Lower leg skin (tissue), 4 donors: ENCODE results near the gene FMNL2. TPM values are rescaled to one million over a fixed set of nuclear protein-coding genes. Genes with fewer than 3 reads are reported as not detected.

ENCODE experiments used
- DNase-seq, 2 donors: peaks; one replicate each; pipeline ENCODE4 v3.0.0-alpha.2; 2019; ENCODE audit warnings: low spot score in 2 of 2
- H3K4me3 ChIP-seq: fragments of 200-600 bp; sonication (generic); 2 replicates; pipeline ENCODE4 v1.5.1; 2017; ENCODE audit warnings: mild to moderate bottlenecking, low read depth; ENCODE audit not compliant: poor library complexity, severe bottlenecking
- POLR2A ChIP-seq, 2 donors: fragments of 450-650 bp; IDR thresholded peaks; one replicate each; pipeline ENCODE4 v1.6.1; 2016 to 2017; ENCODE audit warnings: antibody characterized with exemption in 2 of 2, mild to moderate bottlenecking in 1 of 2, moderate library complexity in 1 of 2
- WGBS, 2 donors: methylation state at CpG; one replicate each; pipeline ENCODE4 v1.1.5; 2018; 5-methylcytosine and 5-hydroxymethylcytosine counted together
- intact Hi-C: fragments of 100-400 bp; cut with DNase I; formaldehyde crosslinking; loops from one replicate; pipeline ENCODE4 v1.15.0; 2023; ENCODE audit warnings: low total_unique reads
- total RNA-seq, 4 donors: library from RNA; depleted of rRNA; stranded (reverse); fragments of >200 nt; gene quantifications; one replicate each; pipeline ENCODE4 v1.1.0, GENCODE V29; 2016
- TF ChIP-seq, protein P1 (sequence below), 3 donors: fragments of 450-650 bp; IDR thresholded peaks; one replicate each; pipeline ENCODE4 v1.5.1; 2016; ENCODE audit warnings: antibody characterized with exemption in 3 of 3, mild to moderate bottlenecking in 3 of 3, moderate library complexity in 2 of 3

FMNL2 gene
- total RNA-seq, 4 donors from 2014 or later: 9.6 to 18.3 (median 12.9) TPM

DNA sequence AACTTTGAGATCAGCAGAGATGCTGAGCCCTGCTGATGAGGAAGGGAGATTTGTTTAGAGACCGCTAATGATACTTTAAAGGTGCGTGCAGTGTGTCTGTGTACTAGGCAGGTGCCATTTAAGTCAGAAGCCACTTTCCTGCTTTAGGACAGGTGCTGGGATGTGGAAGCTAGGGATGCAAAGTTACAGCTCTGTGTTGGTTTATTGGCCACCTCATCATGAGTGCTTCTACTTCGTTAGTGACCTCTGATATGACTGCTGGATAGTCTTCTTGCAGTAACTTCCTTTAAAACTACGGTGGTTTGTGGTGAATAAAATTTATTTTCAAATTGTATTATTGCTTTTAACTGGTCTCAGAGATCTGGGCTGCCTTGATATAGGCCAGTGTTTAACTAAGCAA, 44.1 kb downstream of the FMNL2 start:
- TF ChIP-seq POLR2A (IDR thresholded peaks at IDR 0.05): no peak
- TF ChIP-seq, protein P1, sequence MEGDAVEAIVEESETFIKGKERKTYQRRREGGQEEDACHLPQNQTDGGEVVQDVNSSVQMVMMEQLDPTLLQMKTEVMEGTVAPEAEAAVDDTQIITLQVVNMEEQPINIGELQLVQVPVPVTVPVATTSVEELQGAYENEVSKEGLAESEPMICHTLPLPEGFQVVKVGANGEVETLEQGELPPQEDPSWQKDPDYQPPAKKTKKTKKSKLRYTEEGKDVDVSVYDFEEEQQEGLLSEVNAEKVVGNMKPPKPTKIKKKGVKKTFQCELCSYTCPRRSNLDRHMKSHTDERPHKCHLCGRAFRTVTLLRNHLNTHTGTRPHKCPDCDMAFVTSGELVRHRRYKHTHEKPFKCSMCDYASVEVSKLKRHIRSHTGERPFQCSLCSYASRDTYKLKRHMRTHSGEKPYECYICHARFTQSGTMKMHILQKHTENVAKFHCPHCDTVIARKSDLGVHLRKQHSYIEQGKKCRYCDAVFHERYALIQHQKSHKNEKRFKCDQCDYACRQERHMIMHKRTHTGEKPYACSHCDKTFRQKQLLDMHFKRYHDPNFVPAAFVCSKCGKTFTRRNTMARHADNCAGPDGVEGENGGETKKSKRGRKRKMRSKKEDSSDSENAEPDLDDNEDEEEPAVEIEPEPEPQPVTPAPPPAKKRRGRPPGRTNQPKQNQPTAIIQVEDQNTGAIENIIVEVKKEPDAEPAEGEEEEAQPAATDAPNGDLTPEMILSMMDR (IDR thresholded peaks at IDR 0.05): no peak
- H3K4me3 ChIP-seq: no peak overlapping the region
- WGBS, 2 donors: 74 to 78% methylated on average over 4 of the region's 4 CpGs
- intact Hi-C loops: no loop called here
- DNase-seq: no peak

DNA sequence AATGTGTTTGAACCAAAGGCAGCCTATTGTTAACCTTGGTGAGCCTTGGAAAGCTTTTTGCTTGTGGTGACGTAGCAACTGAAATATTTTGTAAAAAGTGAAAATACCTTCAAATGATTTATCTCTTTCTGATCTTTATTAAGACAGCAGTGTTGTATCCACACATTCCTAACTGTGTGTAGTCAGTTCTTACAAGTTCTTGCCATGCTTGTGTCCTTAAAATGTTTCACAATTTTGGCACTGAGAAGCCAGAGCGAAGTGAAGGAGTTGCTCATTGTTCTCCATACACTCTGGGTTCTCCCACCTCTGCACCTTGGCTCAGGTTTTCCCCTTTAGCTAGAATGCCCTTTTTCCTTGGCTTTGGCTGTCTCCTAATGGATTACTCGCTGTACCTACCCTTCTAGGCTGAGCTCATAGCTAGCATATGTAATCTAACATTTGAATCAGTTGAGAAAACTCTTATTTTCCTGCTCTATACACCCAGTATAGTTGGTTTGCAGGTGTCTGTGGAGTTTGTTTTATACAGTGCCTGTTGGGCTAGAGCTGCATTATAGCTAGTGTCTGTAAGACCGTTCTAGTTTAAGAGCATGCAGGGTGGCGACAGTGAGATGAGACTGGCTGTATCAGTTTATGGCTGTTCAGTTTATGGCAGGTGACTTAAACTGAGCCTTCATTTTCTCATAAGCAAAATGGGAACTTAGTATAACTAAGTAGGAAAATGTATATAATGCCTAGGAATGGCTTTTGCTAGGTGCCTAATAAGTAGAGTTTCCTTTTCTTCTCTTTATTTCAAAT, 45.5 kb downstream of the FMNL2 start:
- no peak overlapping the region for H3K4me3 ChIP-seq
- no peak for TF ChIP-seq POLR2A (IDR thresholded peaks at IDR 0.05)
- TF ChIP-seq, protein P1 (IDR thresholded peaks at IDR 0.05): no peak
- 78 to 81% methylated on average over 5 of the region's 5 CpGs for WGBS, 2 donors
- intact Hi-C loops: no loop called here
- DNase-seq: no peak

DNA sequence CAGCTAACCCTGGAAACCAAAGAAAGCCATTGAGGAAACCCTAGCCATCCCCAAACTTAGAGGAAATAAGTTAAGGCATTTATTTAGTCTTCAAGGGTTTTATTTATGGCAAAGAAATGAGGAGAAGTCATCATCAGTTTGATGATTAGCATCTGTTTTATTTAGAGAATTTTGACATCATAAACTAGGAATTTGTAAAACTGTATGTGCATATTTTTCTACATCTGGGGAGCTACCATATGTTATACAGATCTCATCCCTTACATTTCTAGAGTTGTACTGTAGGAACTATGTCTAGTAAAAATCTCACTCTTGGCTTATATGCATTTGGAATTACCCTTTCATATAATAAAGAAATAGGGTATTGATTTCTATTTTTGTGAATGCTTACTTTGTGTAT, 48.7 kb downstream of the FMNL2 start:
- intact Hi-C loops: no loop called here

DNA sequence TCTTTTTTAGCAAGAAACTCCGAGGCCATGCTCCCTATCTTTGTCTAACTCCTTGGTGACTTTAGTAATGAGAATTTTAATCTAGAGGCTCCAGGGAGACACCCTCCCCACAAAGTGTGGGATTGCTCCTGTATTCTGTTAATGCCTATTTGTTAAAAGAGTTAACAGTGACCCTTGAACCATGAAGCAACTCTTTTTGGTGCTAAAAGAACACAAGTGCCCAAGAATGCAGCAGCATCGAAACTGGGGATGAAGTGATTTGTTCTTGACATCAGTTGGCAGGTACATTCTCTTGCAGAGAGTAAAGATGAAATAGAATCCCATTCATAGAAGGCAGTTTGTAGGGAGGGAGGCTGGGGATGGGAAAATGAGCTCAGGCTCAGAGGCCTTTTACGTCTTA, 50.0 kb downstream of the FMNL2 start:
- no peak for TF ChIP-seq POLR2A (IDR thresholded peaks at IDR 0.05)
- 93% methylated on average over 3 of the region's 3 CpGs for WGBS, 2 donors
- intact Hi-C loops: no loop called here
- no peak overlapping the region for H3K4me3 ChIP-seq
- DNase-seq: no peak

More for the DNA sequence above, 48.7 kb downstream of the FMNL2 start:
- H3K4me3 ChIP-seq: no peak overlapping the region
- DNase-seq: no peak
- no peak for TF ChIP-seq POLR2A (IDR thresholded peaks at IDR 0.05)
- TF ChIP-seq, protein P1 (IDR thresholded peaks at IDR 0.05): no peak

DNA sequence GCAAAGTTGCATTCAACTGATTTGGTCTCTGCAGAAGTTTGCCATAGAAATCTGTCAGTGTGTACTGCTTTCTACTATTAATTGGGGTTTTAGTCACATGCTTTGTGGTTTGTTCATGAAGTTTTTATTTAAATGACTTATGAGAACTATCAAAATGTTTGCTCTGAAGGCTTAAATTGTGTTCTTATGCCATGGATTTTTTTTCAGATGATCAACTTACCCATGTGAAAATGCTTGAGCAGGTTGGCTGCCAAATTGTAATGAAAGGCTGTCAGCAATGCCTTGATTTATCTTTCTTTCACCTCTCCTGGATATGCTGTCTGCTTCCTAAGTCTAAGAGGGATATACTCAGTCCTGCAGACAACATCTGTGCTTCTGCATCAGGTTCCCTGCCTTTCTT, 50.7 kb downstream of the FMNL2 start:
- no peak overlapping the region for H3K4me3 ChIP-seq
- intact Hi-C loops: no loop called here
- DNase-seq: no peak
- no peak for TF ChIP-seq POLR2A (IDR thresholded peaks at IDR 0.05)
- TF ChIP-seq, protein P1 (IDR thresholded peaks at IDR 0.05): no peak

DNA sequence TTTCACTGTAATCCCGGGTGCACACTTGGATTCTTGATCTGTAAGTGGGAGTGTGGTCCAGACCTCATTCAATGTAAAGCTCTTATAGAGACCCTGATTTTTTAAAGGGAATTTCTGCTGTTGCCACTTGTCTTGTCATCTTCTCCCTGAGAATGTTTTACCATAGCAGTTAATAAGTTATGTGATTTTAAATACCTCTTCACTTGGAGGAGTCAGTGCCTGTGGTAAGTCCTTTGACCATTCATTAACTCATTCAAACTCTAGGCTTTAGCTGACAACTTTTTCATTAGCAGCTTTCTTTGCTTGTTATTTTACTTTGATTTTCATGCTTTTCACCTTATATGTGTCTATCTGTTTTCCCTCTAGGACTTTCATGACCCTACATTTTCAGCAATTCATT, 51.3 kb downstream of the FMNL2 start:
- 92 to 100% methylated on average over 1 of the region's 1 CpG for whole genome bisulfite sequencing, 2 donors
- no peak overlapping the region for H3K4me3 ChIP-seq
- TF ChIP-seq, protein P1 (IDR thresholded peaks at IDR 0.05): no peak
- DNase-seq: no peak
- intact Hi-C loops: no loop called here
